SK-MEL-5 (cell line): ENCODE results near the gene ZNF423. TPM values are rescaled to one million over a fixed set of nuclear protein-coding genes. Genes with fewer than 3 reads are reported as not detected.
"Not testable (repeated sequence)": the region's sequence is repeated elsewhere in the genome, so short reads cannot be mapped to it uniquely, and the experiment has no call there.

Experiments used
- DNase-seq: peaks from one replicate; pipeline ENCODE4 v3.0.0-alpha.2; 2016; ENCODE audit warnings: low read depth, low spot score
- in situ Hi-C: cut with HindIII; loops from 2 replicates; pipeline ENCODE4 v1.10.0; 2016; ENCODE audit warnings: low sequenced_read_pairs, high pct_unique_total_duplicates, low pct_unique_long_range_greater_than_20kb
- total RNA-seq: library from RNA; depleted of rRNA; stranded (reverse); fragments of >200 nt; shearing (Covaris generic); gene quantifications from 2 replicates; pipeline ENCODE4 v1.2.3, GENCODE V29; 2014

ZNF423 gene
- total RNA-seq, 1 experiment from 2014 or later, result not detected

DNA sequence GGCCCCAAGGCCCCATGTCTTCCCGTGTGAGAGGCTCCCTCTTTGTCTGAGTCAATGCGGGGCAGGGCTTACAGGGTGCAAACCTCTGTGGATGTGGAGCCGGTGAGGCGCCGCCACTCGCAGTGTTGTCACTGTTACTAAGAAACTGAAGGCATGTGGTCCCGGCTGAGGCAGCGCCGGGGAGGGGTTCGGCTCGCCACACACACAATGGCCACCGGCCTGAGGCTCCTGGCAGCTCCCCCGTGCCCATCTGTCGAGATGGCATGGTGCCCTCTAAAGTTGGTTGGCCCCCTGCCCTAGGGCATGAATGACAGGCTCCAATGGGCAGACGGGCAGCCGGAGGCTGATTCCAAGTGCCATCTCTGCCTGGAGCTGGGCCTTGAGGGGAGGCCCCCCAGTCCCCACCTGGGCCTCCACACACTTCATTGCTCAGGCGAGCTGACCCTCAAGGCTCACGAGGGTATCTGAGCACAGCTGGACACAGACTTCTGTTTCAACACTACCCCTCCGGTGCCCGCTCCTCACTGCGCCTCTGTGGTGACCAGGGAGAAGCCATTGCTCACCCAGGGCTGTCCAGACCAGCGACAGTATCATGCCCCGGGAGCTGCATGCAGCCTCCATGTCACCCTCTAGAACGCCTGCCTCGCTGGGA is 345.1 kb downstream of the ZNF423 start:
- no peak for DNase-seq
- in situ Hi-C loops, result no loop called here

DNA sequence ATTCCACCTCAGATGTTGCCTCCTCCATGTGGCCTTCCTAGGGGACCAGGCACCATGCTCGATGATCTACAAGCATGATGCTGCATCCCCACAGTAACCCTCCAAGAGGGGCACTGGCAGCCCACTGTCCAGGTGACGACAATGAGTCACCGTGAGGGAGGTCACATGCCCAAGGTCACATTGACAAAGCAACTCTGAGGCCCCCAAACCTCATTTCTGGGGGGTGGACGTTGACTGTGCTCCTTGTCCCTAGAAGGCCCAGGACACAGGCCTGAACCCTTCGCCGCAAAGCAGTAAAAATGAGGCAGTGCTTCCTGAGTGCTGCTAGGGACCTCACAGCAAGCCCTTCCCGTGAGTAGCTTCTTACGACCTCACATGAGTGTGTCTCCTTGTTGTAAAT is 345.8 kb downstream of the ZNF423 start:
- in situ Hi-C loops, result no loop called here
- DNase-seq, result no peak

DNA sequence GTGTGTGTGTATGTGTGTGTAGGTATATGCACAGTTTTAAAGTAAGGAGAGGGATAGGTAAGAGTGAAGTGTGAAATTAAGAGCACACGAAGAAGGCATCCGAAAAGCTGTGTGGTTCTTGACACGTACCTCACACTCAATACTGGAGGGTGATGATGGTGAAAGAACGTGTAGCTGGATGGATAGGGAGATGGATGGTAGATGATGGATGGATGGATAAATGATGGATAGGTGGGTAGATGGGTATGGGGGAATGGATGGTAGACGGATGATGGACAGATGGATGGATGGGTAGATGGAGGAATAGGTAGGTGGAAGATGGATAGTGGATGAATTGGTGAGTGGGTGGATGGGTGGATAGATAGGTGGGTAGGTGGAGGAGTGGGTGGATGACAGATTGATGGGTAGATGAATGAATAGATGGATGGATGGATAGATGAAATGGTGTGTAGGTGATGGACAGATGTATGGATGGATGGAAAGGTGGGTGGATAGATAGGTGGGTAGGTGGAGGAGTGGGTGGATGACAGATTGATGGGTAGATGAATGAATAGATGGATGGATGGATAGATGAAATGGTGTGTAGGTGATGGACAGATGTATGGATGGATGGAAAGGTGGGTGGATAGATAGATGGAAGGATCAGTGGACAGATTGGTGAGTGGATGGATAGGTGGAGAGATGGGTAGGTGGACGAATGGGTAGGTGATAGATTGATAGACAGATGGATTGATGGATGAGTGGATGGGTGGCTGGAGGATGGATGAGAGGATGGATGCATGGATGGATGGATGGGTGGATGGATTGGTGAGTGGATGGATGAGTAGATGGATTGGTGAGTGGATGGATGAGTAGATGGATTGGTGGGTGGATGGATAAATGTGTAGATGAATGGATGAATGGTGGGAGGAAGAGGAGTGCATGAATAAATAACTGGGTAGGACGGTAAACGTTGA is 349.6 kb downstream of the ZNF423 start:
- in situ Hi-C loops, result not testable (repeated sequence)

DNA sequence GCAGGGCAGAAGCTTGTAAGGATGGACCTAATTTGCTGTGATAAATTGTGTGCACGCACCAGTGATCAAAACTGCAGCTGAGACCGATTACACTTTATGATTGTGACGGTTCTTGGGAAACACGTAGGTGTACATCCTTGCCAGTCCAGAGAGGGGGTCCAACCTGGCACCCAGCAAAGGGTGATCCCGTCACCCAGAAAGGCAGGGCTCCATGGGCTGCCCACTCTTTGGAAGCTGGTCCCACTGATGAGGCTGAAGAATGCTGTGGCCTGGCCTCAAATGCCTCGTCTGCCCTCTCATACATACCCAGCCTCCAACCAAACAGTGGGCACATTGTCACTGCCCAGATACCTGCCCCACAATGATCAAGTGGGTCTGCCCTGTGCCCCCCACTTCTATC is 350.4 kb downstream of the ZNF423 start:
- no peak for DNase-seq
- in situ Hi-C loops, result no loop called here

More for the DNA sequence above, 349.6 kb downstream of the ZNF423 start:
- DNase-seq, result not testable (repeated sequence)

DNA sequence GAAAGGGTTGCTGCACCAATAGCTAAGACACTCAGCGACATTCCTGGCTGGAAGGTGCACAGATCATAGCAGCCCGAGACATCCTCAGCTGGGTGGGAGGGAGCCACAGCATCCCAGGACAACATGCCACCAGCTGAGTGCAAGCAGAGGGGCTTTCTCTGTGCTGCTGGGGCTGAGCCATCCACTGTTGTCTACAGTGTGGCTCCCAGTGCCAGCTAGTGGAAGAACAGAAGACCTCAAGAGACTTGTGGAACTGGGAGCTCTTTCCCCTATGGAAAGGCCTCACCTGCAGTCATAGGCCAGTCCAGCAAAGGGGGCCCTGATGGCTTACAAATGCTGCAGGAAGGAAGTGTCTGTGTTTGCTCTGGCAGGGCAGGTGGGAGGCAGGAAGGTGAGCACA is 351.3 kb downstream of the ZNF423 start:
- in situ Hi-C loops, result no loop called here

DNA sequence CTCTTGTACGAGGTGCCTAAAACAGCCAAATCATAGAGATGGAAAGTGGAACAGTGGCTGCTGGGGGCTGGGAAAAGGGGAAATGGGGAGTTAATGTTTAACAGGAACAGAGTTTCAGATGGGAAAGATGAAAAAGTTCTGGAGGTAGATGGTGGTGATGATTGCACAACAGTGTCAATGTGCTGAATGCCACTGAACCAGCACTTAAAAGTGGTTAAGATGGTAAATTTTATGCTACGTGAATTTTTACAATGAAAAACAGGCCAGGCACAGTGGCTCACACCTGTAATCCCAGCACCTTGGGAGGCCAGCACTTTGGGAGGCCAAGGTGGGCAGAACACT is 351.9 kb downstream of the ZNF423 start:
- in situ Hi-C loops, result no loop called here
- DNase-seq, result no peak

More for the DNA sequence above, 351.3 kb downstream of the ZNF423 start:
- DNase-seq, result no peak

DNA sequence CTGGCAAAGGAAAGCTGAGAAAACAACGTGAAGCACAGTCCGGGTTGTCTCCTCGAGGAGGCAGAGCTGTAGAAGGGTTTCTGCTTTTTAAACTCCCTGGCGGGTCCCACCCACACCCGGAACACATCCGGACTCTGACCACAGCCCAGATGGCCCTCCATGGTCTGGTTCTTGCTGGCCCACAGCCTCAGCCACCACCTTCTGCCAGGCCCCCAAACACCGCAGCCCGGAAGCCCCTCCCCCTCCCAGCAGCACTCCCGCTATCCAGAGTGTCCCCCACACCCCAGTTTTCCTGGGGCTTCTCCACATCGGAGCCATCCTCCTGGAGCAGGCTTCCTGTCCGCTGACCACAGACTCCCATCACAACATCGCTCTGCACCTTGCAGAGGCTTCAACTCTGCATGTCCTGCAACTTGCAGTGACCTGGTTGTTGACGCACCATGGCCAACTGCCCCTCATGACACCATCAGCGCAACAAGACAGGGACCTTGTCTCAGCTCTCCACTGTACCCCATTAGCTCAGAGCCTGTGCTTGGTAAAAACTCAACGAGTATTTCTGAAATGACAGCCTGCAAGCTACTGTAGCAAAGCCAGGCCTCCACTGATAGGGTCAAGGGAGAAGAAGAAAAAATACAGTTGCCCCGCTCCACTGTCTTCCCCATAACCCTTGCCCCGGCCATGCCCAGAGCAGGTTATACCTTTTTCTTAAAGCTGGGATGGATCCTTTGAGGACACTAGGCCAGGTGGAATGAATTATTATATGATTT is 352.5 kb downstream of the ZNF423 start:
- DNase-seq, result no peak
- in situ Hi-C loops, result no loop called here

DNA sequence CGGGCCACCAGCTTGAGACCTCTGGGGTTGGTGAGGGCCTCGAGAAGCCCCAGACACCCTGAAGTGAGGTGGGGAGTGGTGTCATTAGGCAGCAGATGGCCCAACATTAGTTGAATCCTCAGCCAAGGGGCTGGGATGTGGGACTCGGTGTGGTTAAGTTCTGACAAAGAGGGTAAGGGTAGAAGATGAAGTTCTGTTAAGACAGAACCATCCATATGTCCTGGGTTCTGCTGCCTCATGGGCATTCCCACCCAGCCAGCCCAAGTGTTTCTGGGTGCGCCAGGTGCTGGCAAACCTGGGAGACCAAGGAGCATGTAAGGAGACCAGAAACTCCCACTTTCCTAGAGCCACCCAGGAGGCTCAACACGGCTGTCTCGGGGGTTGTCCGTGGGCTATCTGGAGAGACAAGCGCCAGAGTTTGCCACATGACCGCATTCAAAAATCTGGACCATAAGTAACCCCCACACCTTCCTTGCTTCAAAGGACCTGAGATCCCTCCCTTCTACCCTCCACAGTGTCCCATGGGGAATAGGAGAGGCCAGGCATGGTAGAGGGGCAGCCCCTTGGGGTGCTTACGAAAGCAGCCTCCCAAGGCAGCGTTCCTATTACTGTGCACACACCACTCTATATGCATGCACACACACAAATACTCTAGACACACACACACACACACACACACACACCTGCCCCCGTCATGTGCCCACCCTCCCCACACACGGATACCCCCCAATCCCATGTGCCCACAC is 353.6 kb downstream of the ZNF423 start:
- in situ Hi-C loops, result no loop called here
- no peak for DNase-seq

DNA sequence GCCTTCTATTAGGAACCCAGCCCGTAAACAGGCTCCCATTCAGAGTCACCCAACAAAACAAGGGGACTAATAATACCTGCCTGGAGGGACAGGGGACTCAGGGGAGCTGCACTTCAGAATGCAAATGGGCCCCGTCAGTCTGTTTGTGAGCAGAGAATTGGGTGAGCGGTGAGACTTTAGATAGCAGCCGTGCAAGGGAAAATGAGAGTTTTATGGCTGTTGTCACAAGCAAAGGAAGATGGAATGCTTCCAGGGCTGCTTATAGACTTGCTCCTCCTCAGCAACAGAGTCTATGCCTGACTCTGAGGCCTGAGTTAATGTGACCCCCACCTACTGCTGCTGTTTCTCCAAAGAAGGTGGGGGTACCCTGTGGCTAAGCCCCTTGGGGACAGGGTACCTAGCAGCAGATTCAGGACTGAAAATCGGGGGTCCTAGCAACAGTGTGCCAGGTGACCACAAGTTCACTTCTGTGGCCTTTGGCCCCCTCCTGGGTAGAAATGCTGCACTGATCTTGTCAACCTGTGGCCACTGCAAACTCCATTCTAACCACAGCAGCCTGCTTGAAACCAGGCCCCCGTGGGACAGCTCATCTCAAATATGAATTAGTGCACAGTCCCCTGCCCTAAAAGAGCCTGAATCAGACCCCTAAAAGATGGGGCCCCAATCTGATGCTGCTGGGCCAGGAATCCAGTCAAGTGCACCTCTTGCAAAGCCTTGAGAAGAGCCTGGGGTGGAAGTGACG is 355.9 kb downstream of the ZNF423 start:
- no peak for DNase-seq
- in situ Hi-C loops, result no loop called here

DNA sequence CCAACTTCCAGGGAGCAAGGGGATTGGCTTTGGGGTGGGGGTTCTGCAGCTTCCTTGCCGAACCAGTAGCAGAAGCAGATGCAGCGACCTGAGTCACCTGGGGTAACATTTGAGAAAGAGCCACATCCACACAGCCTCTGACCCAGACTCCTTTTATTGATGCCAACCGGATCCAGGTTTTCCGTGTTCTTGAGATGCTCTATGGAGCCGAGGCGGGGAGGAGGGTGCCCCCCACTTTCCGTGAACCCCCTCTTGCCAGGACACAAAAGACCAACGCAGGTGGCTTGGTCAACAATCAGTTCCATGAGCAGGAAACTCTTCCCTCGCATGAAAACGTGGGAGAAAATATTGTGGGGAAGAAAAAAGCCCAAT is 356.5 kb downstream of the ZNF423 start:
- no peak for DNase-seq
- in situ Hi-C loops, result no loop called here

DNA sequence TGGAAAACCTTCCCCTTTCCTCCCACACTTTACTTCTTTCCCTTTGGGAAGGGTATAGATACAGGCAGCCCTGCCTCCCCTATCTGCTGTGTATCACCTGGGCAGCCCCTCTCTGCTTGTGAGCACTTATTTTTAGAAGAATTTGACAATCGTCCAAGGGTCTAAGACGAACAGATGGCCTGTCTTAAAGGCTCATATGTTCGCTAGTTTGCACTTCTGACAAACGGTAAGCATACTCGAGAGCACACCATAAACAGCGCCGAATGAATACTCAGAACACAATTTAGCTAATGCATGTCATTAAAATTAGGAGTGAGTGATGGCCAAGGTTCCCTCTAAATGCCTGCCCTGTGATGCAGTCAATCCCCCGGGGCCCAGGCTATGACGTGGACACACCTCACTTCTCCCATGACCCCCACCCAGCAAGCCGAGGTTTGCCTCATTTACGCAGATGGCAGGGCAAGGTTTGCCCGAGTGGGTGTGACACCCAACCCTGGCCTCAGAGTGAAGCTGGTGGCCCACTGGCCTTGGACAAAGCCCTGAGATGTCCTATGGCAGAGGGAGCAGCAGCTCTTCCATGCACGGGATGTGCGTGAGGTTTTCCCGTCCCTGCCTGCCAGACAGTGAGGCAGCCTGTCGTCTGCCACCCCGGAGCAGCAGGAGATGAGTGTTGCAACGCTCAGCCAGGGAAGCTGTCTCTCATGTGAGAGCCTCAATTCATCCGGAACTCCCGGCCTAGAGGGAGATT is 357.1 kb downstream of the ZNF423 start:
- peak; percentile 4 for DNase-seq
- in situ Hi-C loops, result no loop called here

DNA sequence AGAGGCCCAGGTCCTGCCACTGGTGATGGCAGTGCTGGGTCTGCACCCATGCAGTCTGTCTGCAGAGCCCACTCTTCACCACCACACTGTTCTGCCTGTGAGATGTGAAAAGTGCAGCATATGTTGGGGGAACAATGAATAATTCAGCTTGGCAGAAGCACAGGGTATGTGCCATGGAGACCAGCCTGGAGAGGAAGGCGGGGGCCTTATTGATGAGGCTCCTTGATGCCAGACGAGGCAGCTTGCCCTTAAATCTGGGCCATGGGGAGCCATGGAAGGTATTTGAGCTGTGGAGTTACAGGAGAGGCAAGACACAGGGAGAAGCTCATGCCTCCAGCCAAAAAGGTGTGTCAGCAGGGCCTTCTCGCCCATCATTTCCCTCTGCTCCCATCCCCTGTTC is 357.6 kb downstream of the ZNF423 start:
- no peak for DNase-seq
- in situ Hi-C loops, result no loop called here

DNA sequence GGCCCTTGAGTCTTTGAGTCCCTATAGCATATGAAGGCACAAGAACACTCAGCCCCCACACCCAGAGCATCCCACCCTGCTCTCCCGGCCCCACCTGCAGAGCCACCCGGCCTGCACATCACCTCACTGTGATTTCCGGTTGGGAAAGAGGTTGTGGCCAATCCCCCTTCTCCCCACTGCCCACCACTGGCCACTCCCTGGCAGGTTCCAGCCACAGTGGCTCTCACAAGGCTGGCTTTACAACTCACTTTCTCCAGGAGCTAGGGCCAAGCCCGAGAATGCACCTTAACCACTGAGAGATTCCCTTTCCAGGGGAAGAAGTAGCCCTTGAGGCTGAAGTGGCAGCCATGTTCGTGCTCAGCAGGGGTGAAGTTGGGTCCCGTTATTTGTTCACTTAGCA is 358.4 kb downstream of the ZNF423 start:
- in situ Hi-C loops, result no loop called here

DNA sequence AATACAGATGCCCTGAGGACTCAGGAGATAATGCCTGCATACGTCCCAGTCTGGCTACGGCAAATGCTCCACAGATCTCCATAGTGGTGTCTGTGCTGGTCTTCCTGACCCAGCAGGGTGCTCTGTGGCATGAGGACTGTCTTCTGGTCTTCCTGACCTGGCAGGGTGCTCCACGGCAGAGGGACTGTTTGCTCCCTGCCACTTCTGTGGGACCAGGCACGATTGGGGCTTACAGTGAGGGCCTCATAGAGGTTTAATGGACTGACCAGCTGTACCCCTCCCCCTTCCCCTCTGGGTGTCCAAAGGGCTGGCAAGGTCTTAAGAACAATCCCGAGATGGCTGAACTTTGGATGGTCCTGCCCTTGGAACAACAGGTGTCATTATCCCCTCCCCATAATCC is 359.3 kb downstream of the ZNF423 start:
- in situ Hi-C loops, result no loop called here
- DNase-seq, result no peak

More for the DNA sequence above, 358.4 kb downstream of the ZNF423 start:
- no peak for DNase-seq

DNA sequence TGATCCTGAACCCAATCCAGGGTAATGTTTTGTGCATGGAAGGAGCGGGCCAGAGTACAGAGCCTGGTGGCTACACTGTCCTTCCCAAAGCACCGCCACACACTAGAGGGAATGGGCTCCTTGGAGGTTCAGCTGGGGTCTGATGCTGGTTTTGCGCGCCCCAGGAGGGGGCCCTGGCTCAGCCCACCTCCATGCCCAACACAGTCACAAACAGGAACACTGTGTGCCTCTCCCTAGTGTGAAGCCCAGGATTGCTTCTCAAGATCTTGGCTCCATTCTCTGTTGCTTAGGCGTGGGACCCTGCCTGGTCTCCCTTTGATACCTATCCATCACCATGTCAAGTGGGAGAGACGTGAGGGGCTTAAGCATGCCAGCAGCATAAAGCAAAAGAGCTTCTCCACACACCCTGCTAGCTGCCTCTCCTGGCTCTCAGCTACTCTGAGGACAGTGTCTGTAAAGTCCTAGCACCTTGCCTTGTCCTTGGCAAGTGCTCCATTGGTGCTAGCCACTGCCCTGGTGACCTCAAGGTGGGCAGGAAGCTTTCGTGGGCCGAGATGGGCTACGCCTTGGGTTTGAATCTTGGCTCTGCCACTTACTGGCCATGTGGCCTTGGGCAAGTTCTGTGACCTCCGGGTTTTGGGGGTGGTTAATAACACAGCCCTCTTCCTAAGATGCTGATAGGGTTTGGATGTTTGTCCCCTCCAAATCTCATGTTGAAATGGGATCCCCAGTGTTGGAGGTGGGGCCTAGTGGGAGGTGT is 360.1 kb downstream of the ZNF423 start:
- DNase-seq, result no peak
- in situ Hi-C loops, result no loop called here
